Transverse colon (tissue), 3 donors: Measurements from ENCODE around the gene SMIM36.

ENCODE experiments used
- CTCF ChIP-seq, 5 experiments: fragments of 200-600 bp in 3 of 5; fragments of 450-650 bp in 2 of 5; sonication (generic) in 3 of 5; IDR thresholded peaks; 1 replicate in 2 of 5; 2 replicates in 3 of 5; pipeline ENCODE4 v1.5.1; 2016 to 2017; ENCODE audit warnings: antibody characterized with exemption in 5 of 5, inconsistent platforms in 3 of 5, mild to moderate bottlenecking in 2 of 5, moderate library complexity in 1 of 5
- POLR2A ChIP-seq: fragments of 450-650 bp; IDR thresholded peaks from one replicate; pipeline ENCODE4 v1.6.1; 2016; ENCODE audit warnings: antibody characterized with exemption, mild to moderate bottlenecking, moderate library complexity

- TF ChIP-seq CTCF (IDR thresholded peaks at IDR 0.05), result no peak
- TF ChIP-seq POLR2A, result no peak
Observed at GRCh38 chr17:55524440-55525220, 13.4 kb upstream of the SMIM36 start.
